Measurements from ENCODE around the gene C2.
"Not testable (repeated sequence)": the region's sequence is repeated elsewhere in the genome, so short reads cannot be mapped to it uniquely, and the experiment has no call there.

Gene C2

DNA sequence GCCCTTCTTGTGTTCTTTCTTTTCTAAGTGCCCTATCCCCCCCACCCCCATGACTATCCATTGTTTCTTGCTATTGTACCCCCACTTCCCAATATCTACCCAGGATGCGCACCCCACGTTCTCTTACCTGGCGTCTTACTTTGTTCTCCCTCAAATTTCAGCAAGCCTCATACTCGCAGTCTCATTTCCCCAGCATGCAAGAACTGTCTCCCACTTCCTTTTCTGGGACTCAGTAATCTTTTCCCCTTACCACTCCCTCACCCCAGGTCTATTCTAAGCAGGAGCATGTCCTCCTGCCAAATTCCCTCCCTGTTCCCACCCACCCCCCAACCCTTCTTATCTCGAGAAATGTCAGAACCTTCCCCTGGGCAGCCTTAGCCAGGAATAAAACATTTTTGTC is 28.3 kb upstream of the C2 start:
- no peak for DNase-seq (ENCODE audit: low spot score)

DNA sequence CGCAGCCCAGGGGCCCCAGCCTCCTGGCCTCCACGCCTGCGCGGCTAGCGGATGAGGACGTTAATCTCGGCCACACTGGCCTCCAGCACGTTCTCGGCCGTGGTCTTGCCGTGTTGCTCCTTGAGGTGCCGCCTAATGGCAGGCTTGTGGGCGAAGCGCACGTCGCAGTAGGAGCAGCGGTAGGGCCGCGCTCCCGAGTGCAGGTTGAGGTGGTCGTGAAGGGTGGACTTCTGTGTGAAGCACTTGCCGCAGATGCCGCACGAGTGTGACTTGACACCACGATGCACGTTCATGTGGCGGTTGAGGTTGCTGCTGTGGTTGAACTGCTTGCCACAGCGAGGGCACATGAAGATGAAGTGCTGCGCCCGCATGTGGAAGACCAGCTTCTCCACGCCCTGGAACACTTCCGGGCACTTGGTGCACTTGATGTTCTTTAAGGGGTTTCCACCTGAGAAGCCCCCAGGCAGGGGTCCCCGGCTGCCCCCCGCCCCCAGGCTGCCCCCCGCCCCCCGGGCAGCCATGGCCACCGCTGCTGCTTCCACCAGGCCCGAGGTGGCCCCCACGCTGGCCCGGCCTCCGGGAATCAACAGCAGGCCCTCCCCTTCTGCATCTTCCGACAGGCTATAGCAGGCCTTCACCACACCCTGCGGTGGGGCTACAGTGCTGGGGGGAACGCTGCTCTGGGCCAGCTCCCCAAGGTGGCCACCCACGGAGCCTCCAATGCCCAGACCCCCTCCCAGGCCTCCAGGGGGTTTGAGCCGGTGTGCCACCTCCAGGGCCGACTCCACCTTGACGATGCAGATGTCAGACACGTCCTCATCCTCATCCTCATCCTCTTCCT is 27.4 kb upstream of the C2 start:
- DNase-seq (ENCODE audit: low spot score) = no peak

DNA sequence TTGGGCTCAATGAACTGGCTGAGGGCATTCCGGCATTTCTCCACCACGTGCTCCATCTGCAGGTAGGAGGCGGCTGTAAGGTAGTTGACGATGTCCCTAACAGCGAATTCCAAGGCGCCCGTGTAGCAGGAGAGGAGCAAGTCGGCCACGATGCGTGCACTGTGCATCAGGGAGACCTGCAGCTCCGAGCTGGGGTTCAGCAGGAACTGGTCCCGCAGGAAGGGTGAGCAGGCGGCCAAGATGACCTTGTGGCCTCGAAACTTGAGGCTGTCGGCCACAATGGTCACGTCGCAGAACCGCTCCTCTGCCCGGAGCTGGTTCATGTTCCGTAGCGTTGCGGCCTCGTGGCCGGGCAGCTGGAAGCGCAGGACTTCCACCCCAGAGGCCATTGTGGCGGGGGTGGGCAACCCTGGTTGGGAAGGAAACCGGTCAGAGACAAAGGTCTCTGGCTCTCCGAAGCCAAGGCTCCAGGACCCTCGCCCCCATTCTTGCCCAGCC is 26.6 kb upstream of the C2 start:
- no peak for DNase-seq (ENCODE audit: low spot score)

DNA sequence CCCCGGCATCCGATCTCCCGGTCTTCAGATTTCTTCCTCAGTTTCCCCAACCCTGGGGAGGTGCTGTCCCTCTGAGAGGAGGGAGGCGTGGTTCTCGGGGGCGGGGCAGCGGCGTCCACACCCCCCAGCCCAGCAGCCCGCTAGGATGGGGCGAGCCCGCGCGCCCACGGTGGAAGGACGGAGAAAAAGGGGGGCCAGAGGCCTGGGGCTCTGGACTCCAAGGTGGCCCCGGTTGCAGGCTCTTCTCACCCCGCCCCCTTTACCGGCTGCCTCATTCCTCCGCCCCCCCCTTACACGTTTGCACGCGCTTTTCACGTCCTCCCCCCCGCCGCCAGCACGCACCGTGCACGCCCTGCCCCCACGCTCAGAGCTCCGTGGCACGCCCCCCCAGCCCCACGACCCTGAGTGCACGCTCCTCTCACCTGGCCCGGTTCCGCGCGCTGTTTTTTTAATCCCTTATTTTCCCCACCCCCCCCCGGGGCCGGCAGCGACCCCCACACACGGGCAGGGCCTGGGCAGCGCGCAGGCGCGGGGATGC is 26.0 kb upstream of the C2 start:
- DNase-seq (ENCODE audit: low spot score) = peak; percentile 75

DNA sequence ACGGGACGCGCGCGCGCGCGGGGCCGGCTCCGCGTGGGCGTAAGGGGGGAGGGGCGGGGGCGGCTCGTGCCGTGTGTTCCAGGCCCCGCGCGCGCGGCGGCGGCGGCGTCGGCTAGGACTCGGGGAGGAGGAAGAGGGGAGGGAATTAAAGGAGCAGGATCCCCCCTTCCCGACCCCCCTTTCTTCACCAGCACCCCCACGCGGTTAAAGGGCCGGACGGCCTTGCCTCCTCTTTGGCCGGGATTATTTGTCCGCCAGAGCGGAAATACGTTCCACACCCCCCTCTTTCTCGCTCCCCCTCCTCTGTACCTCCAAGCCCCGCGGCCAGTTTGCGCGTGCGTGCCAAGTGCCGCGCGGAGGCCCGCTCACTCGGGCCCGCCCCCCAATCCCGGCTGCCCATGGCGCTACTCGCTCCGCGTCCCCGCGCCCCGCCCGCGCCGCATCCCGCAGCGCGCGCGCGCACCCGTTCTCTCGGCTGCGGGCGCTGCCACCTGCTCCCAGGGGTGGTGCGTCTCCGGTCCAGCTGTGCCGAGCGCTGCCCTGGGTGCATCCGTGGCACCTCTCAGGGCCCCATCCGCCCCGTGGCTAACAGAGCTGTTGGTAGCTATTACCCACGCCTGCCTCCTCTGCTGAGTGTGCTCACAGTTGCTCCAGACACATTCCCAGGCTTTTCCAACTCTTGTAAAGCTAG is 25.4 kb upstream of the C2 start, which contains the start of gene ZBTB12:
TSS of gene ZBTB12 (minus strand) at position 134 of the 691 bp plus-strand sequence. CDS start 781 bp downstream, outside the sequence.
- peak; percentile 96 for DNase-seq (ENCODE audit: low spot score)

DNA sequence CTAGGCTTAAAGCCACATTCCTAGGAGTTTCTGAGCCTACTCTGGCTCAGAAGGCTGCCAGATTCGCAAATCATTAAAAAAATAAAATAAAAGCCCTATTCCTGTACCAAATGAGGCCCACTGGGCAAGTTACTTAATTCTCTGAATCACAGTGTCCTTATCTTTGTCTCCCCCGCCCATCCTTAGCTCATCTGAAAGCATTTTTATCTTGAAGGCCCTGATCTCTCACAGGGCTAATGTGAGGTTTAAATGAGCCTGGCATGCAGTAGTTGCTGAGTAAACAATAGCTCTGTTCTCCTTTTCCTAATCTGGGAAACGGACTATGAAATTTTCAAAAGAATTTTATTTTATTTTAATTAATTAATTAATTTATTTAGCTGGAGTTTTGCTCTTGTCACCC is 23.6 kb upstream of the C2 start:
- no peak for DNase-seq (ENCODE audit: low spot score)

DNA sequence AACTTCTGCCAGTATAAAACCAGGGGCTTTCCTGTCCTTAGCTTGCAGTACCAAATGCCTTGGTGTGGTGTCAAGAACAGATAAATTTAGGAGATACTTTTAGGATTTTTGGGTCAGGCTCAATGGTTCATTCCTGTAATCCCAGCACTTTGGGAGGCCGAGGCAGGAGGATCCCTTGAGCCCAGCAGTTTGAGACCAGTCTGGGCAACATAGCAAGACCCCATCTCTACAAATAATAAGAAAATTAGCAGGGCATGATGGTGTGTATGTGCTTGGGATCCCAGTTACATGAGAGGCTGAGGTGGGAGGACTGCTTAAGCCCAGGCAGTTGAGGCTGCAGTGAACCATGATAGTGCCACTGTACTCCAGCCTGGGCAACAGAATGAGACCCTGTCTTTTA is 22.5 kb upstream of the C2 start:
- DNase-seq (ENCODE audit: low spot score) = no peak

DNA sequence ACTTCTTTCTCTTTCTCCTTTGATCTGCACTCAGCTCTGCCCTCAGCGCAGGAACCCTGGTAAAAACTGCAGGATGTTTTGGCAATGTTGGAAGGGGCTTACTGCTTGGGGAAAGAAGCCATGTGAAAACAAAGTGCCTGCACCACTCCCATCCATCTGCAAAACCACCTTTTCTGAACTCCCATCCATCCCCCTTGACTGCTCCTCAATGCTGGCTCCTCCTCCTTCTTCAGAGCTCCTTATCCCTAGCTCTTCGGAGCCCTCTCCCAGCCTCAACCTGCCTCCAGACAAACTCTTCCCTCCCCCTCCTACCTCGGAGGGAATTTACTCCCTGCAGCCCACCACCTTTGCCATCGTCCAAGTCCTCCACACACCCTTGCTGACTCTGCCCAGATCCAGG is 21.4 kb upstream of the C2 start:
- no peak for DNase-seq (ENCODE audit: low spot score)

DNA sequence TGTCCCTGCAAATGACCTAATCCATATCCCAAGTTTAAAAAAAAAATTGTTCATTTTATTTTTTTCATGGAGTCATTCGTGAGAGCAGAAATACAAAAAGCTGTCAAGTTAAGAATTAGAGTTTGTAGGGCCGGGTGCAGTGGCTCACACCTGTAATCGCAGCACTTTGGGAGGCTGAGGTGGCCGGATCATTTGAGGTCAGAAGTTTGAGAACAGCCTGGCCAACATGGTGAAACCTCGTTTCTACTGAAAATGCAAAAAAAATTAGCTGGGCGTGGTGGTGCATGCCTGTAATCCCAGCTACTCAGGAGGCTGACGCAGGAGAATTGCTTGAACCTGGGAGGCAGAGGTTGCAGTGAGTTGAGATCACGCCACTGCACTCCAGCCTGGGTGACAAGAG is 20.8 kb upstream of the C2 start:
- not testable (repeated sequence) for DNase-seq (ENCODE audit: low spot score)

DNA sequence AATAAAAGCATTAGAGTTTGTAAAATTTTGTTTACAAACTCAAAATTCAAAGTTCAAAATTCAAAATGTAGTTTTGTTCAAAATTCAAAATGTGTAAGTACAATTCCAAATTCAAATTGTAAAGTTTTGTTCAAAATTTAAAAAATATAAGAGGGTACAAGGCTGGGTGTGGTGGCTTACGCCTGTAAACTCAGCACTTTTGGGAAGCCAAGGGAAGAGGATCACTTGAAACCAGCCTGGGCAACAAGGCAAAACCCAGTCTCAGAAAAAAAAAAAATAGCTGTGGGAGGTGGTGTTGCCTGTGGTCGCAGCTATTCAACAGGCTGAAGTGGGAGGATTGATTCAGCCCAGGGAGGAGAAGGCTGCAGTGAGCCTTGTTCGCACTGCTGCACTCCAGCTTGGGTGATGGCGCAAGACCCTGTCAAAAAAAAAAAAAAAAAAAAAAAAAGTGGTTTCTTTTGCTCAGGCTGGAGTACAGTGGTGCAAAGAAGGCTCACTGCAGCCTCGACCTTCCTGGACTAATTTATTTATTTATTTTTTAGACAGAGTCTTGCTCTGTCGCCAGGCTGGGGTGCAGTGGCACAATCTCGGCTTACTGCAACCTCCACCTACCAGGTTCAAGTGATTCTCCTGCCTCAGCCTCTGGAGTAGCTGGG is 20.2 kb upstream of the C2 start:
- DNase-seq (ENCODE audit: low spot score) = peak; percentile 67

DNA sequence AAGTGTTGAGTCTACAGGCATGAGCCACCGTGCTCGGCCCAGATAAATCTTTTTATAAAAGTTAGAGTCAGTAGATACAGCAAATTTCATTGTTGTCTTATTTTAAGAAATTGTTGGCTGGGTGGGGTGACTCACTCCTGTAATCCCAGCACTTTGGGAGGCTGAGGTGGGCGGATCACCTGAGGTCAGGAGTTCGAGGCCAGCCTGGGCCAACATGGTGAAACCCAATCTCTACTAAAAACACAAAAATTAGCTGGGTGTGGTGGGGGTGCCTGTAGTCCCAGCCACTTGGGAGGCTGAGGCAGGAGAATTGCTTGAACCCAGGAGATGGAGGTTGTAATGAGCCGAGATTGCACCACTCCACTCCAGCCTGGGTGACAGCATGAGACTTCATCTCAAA is 19.3 kb upstream of the C2 start:
- DNase-seq (ENCODE audit: low spot score) = not testable (repeated sequence)

DNA sequence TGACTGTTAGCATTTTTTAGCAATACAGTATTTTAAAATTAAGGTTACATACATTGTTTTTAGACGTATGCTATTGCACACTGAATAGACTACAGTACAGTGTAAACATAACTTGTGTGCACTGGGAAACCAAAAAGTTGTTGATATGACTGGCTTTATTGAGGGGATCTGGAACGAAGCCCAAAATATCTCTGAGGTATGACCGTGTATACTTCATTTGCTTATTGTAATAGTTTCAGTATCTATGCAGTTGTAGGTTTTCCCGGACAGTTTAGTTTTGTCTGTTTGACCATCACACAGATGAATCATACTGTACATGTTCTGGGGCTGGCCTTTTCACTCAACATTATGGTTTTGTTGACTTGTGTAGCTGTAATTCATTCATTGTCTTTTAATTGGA is 18.7 kb upstream of the C2 start:
- DNase-seq (ENCODE audit: low spot score) = no peak

DNA sequence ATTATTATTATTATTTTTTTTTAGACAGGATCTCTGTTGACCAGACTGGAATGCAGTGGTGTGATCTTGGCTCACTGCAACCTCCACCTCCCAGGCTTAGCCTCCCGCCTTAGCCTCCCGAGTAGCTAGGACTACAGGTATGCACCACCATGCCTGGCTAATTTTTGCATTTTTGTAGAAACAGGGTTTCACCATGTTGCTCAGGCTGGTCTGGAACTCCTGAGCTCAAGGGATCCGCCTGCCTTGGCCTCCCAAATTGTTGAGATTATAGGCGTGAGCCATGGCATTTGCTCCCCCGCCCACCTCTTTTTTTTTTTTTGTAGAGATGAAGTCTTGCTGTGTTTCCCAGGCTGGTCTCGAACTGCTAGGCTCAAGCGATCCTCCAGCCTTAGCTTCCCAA is 18.2 kb upstream of the C2 start:
- DNase-seq (ENCODE audit: low spot score) = not testable (repeated sequence)

DNA sequence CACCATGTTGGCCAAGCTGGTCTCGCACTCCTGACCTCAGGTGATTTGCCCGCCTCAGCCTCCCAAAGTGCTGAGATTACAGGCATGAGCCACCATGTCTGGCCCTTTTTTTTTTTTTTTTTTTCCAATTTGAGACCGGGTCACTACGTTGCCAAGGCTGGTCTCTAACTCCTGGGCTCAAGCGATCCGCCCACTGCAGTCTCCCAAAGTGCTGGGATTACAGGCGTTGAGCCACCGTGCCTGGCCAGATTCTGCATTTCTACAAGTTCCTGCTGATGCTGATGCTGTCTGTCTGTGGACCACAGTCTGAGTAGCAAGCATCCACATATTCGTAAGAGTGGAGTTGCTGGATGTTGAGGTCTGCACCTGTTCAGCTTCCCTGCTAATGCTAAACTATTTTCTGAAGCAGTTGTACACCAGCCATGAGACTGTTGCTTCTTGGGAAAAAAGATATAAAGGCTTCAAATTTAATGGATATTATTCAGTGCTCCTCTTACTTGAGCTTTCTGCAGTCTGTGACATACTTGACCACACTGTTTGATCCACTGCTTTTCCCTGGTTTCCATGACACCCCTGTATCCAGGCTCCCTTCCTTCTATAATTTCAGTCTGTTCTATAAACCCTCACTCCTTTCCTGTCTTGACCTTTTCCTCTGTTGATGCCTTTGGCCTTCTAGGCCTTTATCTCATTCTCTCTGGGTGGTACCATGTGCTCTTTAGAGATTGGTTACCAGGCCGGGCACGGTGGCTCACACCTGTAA is 15.5 kb upstream of the C2 start:
- DNase-seq (ENCODE audit: low spot score) = no peak

DNA sequence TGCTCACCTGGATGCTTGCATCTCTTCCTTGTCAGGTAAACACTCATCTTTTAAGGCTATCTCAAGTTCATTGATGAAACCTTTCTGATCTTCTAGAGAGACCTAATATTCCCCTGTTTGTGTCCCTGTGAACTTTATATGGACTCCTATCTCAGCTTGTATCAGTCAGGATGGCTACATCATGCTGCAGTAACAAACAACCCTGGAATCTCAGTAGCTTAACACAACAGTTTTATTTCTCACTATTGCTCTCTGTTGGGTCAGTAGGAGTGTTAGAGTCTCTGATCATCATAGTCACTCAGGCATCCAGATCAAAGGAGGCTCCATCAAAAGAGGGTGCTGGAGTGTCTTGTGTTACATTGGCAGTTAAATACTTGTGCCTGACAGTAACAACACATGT is 12.2 kb upstream of the C2 start:
- DNase-seq (ENCODE audit: low spot score) = no peak

DNA sequence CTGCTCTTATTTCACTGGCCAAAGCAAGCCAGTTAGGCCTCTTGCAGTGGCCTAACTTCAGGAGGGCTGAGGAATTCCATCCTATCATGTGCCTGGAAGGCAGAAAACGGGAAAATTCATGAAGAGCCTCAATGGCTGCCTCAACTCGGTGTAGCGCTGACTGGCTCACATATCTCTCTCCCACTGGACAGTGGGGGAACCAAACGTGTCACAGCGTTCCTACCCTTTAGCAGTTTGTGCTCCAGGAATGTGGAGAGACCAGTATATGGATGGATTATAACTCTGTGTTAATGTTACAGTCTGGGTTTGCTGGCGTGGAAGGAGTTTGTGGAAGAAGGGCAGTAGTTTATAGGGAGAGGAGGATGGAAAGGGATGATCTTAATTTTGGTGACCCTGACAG is 11.8 kb upstream of the C2 start:
- no peak for DNase-seq (ENCODE audit: low spot score)

DNA sequence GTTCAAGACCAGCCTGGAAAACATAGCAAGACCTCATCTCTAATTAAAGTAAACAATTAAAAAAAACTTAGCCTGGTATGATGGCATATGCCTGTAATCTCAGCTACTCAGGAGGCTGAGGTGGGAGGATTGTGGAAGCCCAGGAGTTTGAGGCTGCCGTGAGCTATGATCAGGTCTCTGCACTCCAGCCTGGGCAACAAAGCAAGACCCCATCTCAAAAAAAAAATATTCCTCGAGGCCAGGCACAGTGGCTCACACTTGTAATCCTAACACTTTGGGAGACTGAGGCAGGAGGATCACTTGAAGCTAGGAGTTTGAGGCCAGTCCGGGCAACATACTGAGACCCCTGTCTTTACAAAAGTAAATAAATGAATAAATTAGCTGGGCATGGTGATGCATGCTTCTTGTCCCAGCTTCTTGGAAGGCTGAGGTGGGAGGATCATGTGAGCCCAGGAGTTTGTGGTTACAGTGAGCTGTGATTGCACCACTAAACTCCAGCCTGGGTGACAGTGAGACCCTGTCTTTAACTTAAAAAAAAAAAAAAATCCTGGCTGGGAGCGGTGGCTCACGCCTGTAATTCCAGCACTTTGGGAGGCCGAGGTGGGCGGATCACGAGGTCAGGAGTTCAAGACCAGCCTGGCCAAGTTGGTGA is 9.3 kb upstream of the C2 start:
- DNase-seq (ENCODE audit: low spot score) = no peak

DNA sequence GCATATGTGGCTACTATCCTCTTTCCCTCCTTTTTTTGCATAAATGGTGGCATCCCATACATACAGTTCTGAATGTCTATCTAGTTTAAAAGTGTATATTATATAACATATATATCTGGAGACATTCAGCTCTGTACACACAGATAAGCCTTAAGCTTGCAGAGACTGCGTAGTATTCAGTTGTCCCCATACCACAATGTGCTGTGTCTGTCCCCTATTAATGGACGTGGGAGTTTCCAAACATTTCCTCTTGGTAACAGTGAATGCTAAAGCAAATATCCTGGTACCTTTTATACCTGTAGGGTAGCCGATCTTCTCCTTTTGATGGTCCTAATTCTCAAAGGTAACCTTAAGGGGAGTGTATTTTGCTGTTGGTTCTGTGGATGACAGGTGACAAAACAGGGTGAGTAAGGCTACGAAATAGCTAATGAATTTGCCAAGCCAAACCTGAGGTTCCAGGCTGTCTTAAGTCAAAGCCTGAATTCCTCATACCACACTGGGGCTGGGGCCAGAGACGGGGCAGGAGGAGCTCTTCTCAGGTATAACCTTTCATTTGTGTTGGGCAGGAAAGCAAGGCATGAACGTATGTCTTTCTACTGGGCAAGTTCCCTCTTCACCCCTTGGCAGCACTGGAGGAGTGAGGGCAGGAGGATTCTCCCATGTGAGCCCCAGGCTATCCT is 7.8 kb upstream of the C2 start:
- DNase-seq (ENCODE audit: low spot score) = no peak

DNA sequence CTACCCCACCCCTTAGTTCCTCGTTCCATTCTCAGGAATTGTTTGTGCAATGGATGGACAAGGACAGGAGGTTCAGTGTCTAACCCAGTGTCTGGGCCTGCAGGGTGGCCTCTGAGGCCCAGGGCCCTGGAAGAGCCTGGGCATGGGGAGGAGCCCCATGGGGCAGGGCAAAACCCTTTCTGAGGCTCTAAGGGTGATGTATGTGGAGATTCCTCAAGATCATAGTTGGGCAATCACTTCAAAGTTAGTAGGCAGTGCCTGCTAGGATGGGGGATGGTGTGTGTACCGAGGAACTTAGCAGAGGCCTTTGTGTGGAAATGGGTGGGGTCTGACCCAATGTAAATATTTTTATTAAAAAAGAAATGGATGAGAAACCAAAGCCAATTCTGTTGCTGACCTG is 6.7 kb upstream of the C2 start:
- no peak for DNase-seq (ENCODE audit: low spot score)

DNA sequence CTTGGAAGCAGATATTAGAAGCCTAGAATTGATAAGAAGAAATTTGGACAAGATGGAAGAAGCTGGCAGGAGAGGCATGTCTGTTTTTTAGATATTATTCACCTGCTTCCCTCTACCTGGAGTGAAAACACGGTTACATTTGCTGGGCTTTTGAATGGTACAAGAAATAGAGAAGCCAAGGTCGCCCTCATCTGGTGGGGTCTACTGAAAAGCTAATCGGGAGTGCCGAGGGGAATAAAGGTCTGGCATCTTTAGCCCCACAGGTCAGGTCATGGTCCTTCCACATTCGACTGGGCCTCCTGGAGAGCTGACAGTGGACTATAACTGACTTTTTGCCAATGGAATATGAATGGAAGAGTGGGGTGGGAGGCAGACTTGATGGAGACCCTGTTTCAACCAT is 4.6 kb upstream of the C2 start:
- DNase-seq (ENCODE audit: low spot score) = no peak

Data from AG20443 (cell line).